Lower leg skin (tissue), 3 donors: Measurements from ENCODE around the gene HSPA8.

Experiments
- CTCF ChIP-seq, 3 donors: fragments of 450-650 bp; IDR thresholded peaks; one replicate each; pipeline ENCODE4 v1.5.1; 2016; ENCODE audit warnings: antibody characterized with exemption in 3 of 3, mild to moderate bottlenecking in 3 of 3, moderate library complexity in 2 of 3
- POLR2A ChIP-seq, 2 donors: fragments of 450-650 bp; IDR thresholded peaks; one replicate each; pipeline ENCODE4 v1.6.1; 2016 to 2017; ENCODE audit warnings: antibody characterized with exemption in 2 of 2, mild to moderate bottlenecking in 1 of 2, moderate library complexity in 1 of 2

DNA sequence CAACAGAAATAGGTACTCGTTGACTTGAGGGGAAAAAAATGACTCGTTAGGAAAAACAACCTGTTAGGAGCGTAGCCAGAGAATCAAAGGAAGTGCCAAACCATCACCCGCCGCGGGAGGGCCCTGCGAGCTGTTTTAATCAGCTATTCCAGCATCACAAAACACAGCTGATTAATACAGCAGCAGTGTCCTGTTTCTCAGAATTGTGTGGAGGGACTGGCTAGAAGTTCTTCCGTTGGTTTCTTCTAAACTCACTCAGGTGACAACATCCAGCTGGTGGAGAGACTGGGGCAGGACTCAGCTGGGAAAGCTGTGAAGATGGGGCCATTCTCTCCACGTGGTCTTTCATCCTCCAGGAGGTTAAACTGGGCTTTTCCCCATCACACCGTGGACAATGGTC is 28.0 kb downstream of the HSPA8 start:
- no peak for TF ChIP-seq CTCF (IDR thresholded peaks at IDR 0.05)
- TF ChIP-seq POLR2A (IDR thresholded peaks at IDR 0.05): no peak
